ENCODE data around the gene PLXNA2.

The PLXNA2 gene

DNA sequence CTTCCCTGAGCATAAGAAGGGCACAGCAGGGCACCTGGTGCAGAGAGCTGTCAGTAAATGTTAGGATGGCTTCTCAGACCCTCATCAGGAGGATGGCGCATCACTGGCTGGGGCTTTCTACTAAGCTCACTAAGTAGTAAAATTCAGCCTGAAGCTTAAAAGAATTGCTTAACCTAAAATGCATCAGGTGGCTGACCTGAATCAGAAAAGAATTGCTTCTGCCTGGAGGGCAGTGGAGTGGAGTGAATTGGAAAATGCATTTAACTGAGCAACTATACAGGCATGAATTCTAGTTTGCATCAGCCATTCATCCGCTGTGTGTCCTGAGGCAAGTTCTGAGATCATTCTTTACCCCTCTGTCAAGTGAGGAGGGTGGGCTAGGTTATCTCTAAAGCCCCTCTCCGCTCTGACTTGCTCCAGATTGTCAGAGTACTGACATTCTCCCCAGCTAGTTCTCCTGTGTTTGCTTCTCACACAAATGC is 191.2 kb downstream of the PLXNA2 start:
- H3K4me1 ChIP-seq, result peaks cover 26% of the 10 kb centered on the region
- no peak for DNase-seq
- no peaks in the 10 kb centered on the region for H3K9me3 ChIP-seq
- H3K36me3 ChIP-seq, result peaks cover 30% of the 10 kb centered on the region
- H3K27me3 ChIP-seq, result no peaks in the 10 kb centered on the region
- H3K4me3 ChIP-seq (ENCODE audit: low read depth, low read length), result no peak overlapping the region
- TF ChIP-seq, protein P1, sequence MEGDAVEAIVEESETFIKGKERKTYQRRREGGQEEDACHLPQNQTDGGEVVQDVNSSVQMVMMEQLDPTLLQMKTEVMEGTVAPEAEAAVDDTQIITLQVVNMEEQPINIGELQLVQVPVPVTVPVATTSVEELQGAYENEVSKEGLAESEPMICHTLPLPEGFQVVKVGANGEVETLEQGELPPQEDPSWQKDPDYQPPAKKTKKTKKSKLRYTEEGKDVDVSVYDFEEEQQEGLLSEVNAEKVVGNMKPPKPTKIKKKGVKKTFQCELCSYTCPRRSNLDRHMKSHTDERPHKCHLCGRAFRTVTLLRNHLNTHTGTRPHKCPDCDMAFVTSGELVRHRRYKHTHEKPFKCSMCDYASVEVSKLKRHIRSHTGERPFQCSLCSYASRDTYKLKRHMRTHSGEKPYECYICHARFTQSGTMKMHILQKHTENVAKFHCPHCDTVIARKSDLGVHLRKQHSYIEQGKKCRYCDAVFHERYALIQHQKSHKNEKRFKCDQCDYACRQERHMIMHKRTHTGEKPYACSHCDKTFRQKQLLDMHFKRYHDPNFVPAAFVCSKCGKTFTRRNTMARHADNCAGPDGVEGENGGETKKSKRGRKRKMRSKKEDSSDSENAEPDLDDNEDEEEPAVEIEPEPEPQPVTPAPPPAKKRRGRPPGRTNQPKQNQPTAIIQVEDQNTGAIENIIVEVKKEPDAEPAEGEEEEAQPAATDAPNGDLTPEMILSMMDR (IDR thresholded peaks at IDR 0.05; ENCODE audit: low read depth, low read length), result no peak

DNA sequence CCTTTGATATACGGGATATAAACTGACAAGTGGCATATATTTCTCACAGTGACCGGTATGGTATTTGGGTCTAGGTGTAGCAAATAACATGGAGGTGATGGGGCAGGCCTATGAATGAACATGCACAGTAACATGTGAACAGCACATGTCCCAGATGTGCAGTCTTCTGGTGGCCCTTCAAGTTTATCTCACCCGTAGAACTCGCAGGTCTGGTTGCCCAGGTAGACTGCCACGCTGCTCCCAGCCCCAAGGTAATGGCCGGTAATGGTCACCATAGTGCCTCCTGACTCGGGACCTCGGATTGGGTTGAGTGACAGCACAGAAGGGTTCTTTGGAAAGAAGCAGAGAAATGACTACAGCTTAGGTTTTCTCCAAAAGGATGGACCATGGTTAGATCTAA is 192.0 kb downstream of the PLXNA2 start:
- H3K4me3 ChIP-seq (ENCODE audit: low read depth, low read length), result no peak overlapping the region
- H3K36me3 ChIP-seq, result peaks cover 30% of the 10 kb centered on the region
- H3K27me3 ChIP-seq, result no peaks in the 10 kb centered on the region
- DNase-seq, result no peak
- H3K4me1 ChIP-seq, result peaks cover 18% of the 10 kb centered on the region
- TF ChIP-seq, protein P1 (IDR thresholded peaks at IDR 0.05; ENCODE audit: low read depth, low read length), result no peak
- H3K9me3 ChIP-seq, result no peaks in the 10 kb centered on the region

DNA sequence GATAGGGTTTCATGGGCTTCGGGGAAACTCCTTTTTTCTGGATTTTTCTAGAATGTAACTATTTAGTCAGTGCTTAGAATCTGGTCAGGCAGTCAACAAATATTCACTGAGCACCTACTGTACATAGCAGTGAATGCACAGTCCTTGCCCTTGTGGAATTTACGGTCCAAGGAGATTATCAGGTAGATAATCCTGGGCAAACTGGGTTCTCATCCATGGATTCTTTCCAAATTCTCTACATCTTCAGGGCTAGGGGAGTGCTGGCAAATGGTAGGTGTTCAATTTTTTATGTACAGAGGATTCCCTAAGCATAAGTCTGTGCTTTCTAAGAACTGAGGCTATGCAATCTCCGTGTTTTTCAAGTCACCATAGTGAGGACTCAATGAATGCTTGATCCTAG is 192.5 kb downstream of the PLXNA2 start:
- Histone ChIP-seq H3K36me3 (peaks cover 30% of the 10 kb centered on the region), H3K4me3 (ENCODE audit: low read depth, low read length) (no peak overlapping the region), H3K27me3 (no peaks in the 10 kb centered on the region), H3K4me1 (peaks cover 17% of the 10 kb centered on the region), H3K9me3 (no peaks in the 10 kb centered on the region)
- DNase-seq, result no peak
- TF ChIP-seq, protein P1 (IDR thresholded peaks at IDR 0.05; ENCODE audit: low read depth, low read length), result no peak

DNA sequence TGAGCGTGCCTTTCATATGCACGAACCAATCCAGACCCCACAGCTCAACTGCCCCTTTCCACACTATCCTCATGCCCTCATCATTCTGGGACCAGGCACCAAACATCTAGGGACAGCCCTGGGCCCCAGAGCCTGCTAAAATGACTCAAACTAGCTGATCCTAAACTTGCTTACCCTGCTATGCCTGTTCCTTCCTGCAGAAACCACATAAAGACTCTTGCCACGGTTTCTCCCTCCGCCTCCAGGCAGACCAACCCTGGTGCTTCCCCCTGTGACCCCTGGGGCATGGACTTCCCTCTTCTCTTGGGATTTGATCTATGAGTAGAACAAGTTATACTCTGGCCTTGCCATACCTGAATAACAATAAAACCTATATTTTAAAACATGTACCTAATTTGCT is 195.3 kb downstream of the PLXNA2 start:
- no peak for DNase-seq
- Histone ChIP-seq H3K4me1 (peaks cover 2% of the 10 kb centered on the region), H3K27me3 (no peaks in the 10 kb centered on the region), H3K9me3 (no peaks in the 10 kb centered on the region), H3K4me3 (ENCODE audit: low read depth, low read length) (no peak overlapping the region), H3K36me3 (peaks cover 32% of the 10 kb centered on the region)
- TF ChIP-seq, protein P1 (IDR thresholded peaks at IDR 0.05; ENCODE audit: low read depth, low read length), result no peak

DNA sequence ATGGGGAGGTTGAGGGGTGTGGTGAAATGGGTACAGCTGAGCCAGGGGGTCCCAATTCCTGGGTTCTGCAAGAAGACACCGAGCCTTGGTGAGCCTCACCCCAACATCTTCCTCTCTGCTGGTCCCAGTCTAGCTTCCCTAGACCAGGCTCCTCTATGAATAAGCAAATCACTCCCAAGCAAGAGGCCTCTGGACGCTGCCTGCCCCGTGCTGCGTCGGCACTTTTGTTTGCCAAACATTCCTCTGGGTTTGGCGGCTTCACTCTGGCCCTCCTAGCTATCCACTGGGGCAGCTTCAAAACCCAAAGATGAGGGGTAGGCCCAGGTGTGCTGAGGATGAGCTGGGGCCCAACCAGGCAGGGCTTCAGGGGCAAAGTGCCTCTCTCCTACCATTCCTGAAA is 196.2 kb downstream of the PLXNA2 start:
- no peaks in the 10 kb centered on the region for H3K4me1 ChIP-seq
- H3K4me3 ChIP-seq (ENCODE audit: low read depth, low read length), result no peak overlapping the region
- DNase-seq, result no peak
- peaks cover 23% of the 10 kb centered on the region for H3K36me3 ChIP-seq
- no peaks in the 10 kb centered on the region for H3K27me3 ChIP-seq
- no peaks in the 10 kb centered on the region for H3K9me3 ChIP-seq
- TF ChIP-seq, protein P1 (IDR thresholded peaks at IDR 0.05; ENCODE audit: low read depth, low read length), result no peak

DNA sequence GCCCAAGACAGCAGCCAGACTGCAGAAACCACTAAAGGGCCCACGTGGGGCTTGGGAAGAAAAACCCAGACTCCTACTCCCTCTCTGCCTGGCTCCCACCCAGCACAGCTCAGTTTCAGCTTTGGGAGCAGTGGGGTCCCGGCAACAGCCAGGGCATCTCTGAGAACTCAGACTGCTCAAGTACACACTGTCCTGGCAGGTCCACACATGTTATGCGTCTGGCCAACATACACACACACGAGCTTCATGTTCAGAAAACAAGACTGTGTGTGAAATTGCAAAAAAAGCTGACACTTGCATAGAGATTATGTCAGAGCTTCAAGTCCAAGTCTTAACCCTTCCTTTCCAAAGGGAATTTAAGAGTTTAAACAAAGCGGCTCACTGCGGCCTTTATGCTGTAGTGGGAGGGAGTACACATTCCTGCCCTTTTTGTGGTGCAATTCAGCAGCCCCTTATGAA is 196.7 kb downstream of the PLXNA2 start:
- TF ChIP-seq, protein P1 (IDR thresholded peaks at IDR 0.05; ENCODE audit: low read depth, low read length), result no peak
- DNase-seq, result no peak
- H3K9me3 ChIP-seq, result no peaks in the 10 kb centered on the region
- no peaks in the 10 kb centered on the region for H3K27me3 ChIP-seq
- H3K4me1 ChIP-seq, result no peaks in the 10 kb centered on the region
- H3K4me3 ChIP-seq (ENCODE audit: low read depth, low read length), result no peak overlapping the region
- H3K36me3 ChIP-seq, result peaks cover 18% of the 10 kb centered on the region

Measured in BE2C (cell line).